GM23338 (cell line): ENCODE data around the gene GFER. TPM values are rescaled to one million over a fixed set of nuclear protein-coding genes. Genes with fewer than 3 reads are reported as not detected.

Source experiments
- ATAC-seq: fragments of 200-7000 bp; cut with Tn5 transposase; 3 replicates; pipeline ENCODE4 v1.9.1; 2020
- DNase-seq: peaks from one replicate; pipeline ENCODE4 v3.0.0-alpha.2; 2015; ENCODE audit warnings: low spot score
- H2AFZ ChIP-seq: fragments of 200-600 bp; sonication (generic); 2 replicates; pipeline ENCODE4 v1.8.0; 2016; ENCODE audit warnings: antibody characterized with exemption, mild to moderate bottlenecking, moderate library complexity
- H3F3A ChIP-seq: fragments of 200-600 bp; sonication (generic); replicated peaks from 2 replicates; pipeline ENCODE4 v1.8.0; 2017; ENCODE audit warnings: antibody characterized with exemption, mixed run types, low read depth
- H3K27ac ChIP-seq: fragments of 200-600 bp; sonication (generic); 2 replicates; pipeline ENCODE4 v1.6.1; 2016; ENCODE audit warnings: low read depth
- H3K27me3 ChIP-seq: fragments of 200-600 bp; sonication (generic); 2 replicates; pipeline ENCODE4 v1.8.0; 2016; ENCODE audit warnings: mild to moderate bottlenecking, mixed run types, moderate library complexity; ENCODE audit not compliant: insufficient read depth
- H3K36me3 ChIP-seq: fragments of 200-600 bp; sonication (generic); 2 replicates; pipeline ENCODE4 v1.8.0; 2016; ENCODE audit warnings: mild to moderate bottlenecking; ENCODE audit not compliant: insufficient read depth
- H3K4me1 ChIP-seq: fragments of 200-600 bp; sonication (generic); 2 replicates; pipeline ENCODE4 v1.8.0; 2016; ENCODE audit warnings: mild to moderate bottlenecking, moderate library complexity; ENCODE audit not compliant: insufficient read depth
- H3K4me2 ChIP-seq: fragments of 200-600 bp; sonication (generic); 2 replicates; pipeline ENCODE4 v1.7.1; 2017; ENCODE audit warnings: mixed run types
- H3K4me3 ChIP-seq: fragments of 200-600 bp; sonication (generic); 2 replicates; pipeline ENCODE4 v1.6.1; 2016; ENCODE audit warnings: mixed run types
- H3K79me2 ChIP-seq: fragments of 200-600 bp; sonication (generic); replicated peaks from 2 replicates; pipeline ENCODE4 v1.8.0; 2017; ENCODE audit warnings: mild to moderate bottlenecking; ENCODE audit not compliant: insufficient read depth
- H3K9me2 ChIP-seq: fragments of 200-600 bp; sonication (generic); 2 replicates; pipeline ENCODE4 v1.8.0; 2017; ENCODE audit not compliant: insufficient read depth
- H4K20me1 ChIP-seq: fragments of 200-600 bp; sonication (generic); replicated peaks from 2 replicates; pipeline ENCODE4 v1.8.0; 2017; ENCODE audit warnings: mild to moderate bottlenecking; ENCODE audit not compliant: insufficient read depth
- H3K27ac Mint-ChIP-seq: 2 replicates; pipeline ENCODE4 v1.8.0; 2020; ENCODE audit warnings: inconsistent platforms, mild to moderate bottlenecking, moderate library complexity, mixed read lengths
- H3K27me3 Mint-ChIP-seq: 3 replicates; pipeline ENCODE4 v1.8.0; 2022; ENCODE audit warnings: low read depth, mild to moderate bottlenecking, moderate library complexity, mixed read lengths, inconsistent platforms; ENCODE audit not compliant: insufficient read depth, poor library complexity
- H3K36me3 Mint-ChIP-seq: 3 replicates; pipeline ENCODE4 v1.8.0; 2021; ENCODE audit warnings: low read depth, mild to moderate bottlenecking, inconsistent platforms, moderate library complexity, mixed read lengths
- H3K4me1 Mint-ChIP-seq: 3 replicates; pipeline ENCODE4 v1.8.0; 2020; ENCODE audit warnings: mild to moderate bottlenecking, inconsistent platforms, mixed read lengths
- H3K4me3 Mint-ChIP-seq: 3 replicates; pipeline ENCODE4 v1.8.0; 2021; ENCODE audit warnings: moderate library complexity, mild to moderate bottlenecking, inconsistent platforms, mixed read lengths
- H3K9me3 Mint-ChIP-seq: 3 replicates; pipeline ENCODE4 v1.8.0; 2020; ENCODE audit warnings: moderate library complexity, mild to moderate bottlenecking, inconsistent platforms, mixed read lengths
- CTCF ChIP-seq, 2 experiments: fragments of 200-600 bp in 1 of 2; sonication (generic) in 1 of 2; conservative IDR thresholded peaks; 2 replicates each; pipeline versions ENCODE4 v1.5.1 to v1.6.1; 2016 to 2017; ENCODE audit warnings: antibody characterized with exemption in 2 of 2, low read depth in 2 of 2, mild to moderate bottlenecking in 2 of 2, moderate library complexity in 1 of 2
- ETS1 ChIP-seq: IDR thresholded peaks from 2 replicates; pipeline ENCODE4 v1.6.1; 2016; ENCODE audit warnings: antibody characterized with exemption
- EZH2 ChIP-seq: fragments of 200-600 bp; sonication (generic); IDR thresholded peaks from one replicate; pipeline ENCODE4 v1.8.0; 2017; ENCODE audit warnings: antibody characterized with exemption, mild to moderate bottlenecking, low read depth; ENCODE audit not compliant: unreplicated experiment
- JUNB ChIP-seq: IDR thresholded peaks from one replicate; pipeline ENCODE4 v1.6.1; 2016; ENCODE audit warnings: antibody characterized with exemption; ENCODE audit not compliant: unreplicated experiment
- NANOG ChIP-seq: IDR thresholded peaks from 2 replicates; pipeline ENCODE4 v1.6.1; 2016; ENCODE audit warnings: antibody characterized with exemption, borderline replicate concordance
- POLR2AphosphoS5 ChIP-seq: IDR thresholded peaks from 2 replicates; pipeline ENCODE4 v1.6.1; 2016; ENCODE audit warnings: antibody characterized with exemption, low read depth
- REST ChIP-seq: IDR thresholded peaks from one replicate; pipeline ENCODE4 v1.6.1; 2018; ENCODE audit warnings: antibody characterized with exemption; ENCODE audit not compliant: unreplicated experiment
- STAT1 ChIP-seq: IDR thresholded peaks from one replicate; pipeline ENCODE4 v1.6.1; 2016; ENCODE audit warnings: antibody characterized with exemption; ENCODE audit not compliant: unreplicated experiment
- ZNF114 ChIP-seq: fragments of 250-450 bp; sonication (Bioruptor Pico); IDR thresholded peaks from 2 replicates; pipeline ENCODE4 v1.5.0; 2020; ENCODE audit warnings: mild to moderate bottlenecking, moderate library complexity
- ZNF331 ChIP-seq: fragments of 250-450 bp; sonication (Bioruptor Pico); IDR thresholded peaks from 2 replicates; pipeline ENCODE4 v1.5.0; 2020; ENCODE audit warnings: low read depth, mild to moderate bottlenecking, moderate library complexity
- polyA plus RNA-seq: library from polyadenylated mRNA; unstranded; fragments of >200 nt; fragmentation: Nextera tagmentation; extraction: Ambion mirVana; gene quantifications from 2 replicates; pipeline ENCODE4 v1.2.1, GENCODE V29; 2016
- total RNA-seq: library from RNA; depleted of rRNA; stranded (reverse); fragments of >200 nt; shearing (Covaris generic); gene quantifications from 2 replicates; pipeline ENCODE4 v1.2.3, GENCODE V29; 2014

Gene GFER
- total and polyA plus RNA-seq, 2 experiments from 2014 or later = 40.1 to 64.5 TPM

- Histone ChIP-seq H4K20me1 (no peaks in the 10 kb centered on the region; the same call in none of the 2 replicates), H3F3A (0 out of 2 replicates have a peak, but pooled peaks cover 4% of the 10 kb centered on the region), H3K4me1 (peaks cover 14% of the 10 kb centered on the region; the same call in 1 of the 2 replicates), H3K9me2 (no peaks in the 10 kb centered on the region), H3K36me3 (no peaks in the 10 kb centered on the region), H2AFZ (no peak overlapping the region), H3K27ac (no peak overlapping the region), H3K27me3 (no peaks in the 10 kb centered on the region), H3K79me2 (peaks cover 21% of the 10 kb centered on the region), H3K4me2 (no peak overlapping the region), H3K4me3 (no peak overlapping the region)
- peaks cover 14% of the 10 kb centered on the region for H3K27me3 Mint-ChIP-seq
- peaks cover 3% of the 10 kb centered on the region; the same call in 1 of the 3 replicates for H3K9me3 Mint-ChIP-seq
- DNase-seq (no peak), ATAC-seq (no peak)
- TF ChIP-seq CTCF (conservative IDR thresholded peaks at IDR 0.05; ENCODE audit: low read depth in 2 of 2) (no peak), NANOG (no peak), POLR2AphosphoS5 (no peak), EZH2 (no peak), ZNF331 (no peak), ETS1 (no peak), REST (no peak), JUNB (no peak), ZNF114 (no peak), STAT1 (no peak)
- peaks cover 12% of the 10 kb centered on the region for H3K4me1 Mint-ChIP-seq
- peak overlapping the region; percentile 99; the same call in 2 of the 3 replicates for H3K4me3 Mint-ChIP-seq
- H3K36me3 Mint-ChIP-seq = peaks cover 16% of the 10 kb centered on the region
- no peak overlapping the region for H3K27ac Mint-ChIP-seq
Measured at GRCh38 chr16:1973461-1974156, 10.4 kb upstream of the GFER start.
